GM13976 (cell line): ENCODE measurements around the gene CRELD1.

Experiments used
- DNase-seq: peaks from one replicate; pipeline ENCODE4 v3.0.0; 2012; ENCODE audit warnings: low spot score
- in situ Hi-C: fragments of 300-500 bp; cut with MboI; formaldehyde crosslinking; loops from one replicate; pipeline ENCODE4 v1.12.0; 2022; ENCODE audit warnings: low sequenced_read_pairs, mixed read lengths, inconsistent platforms; ENCODE audit not compliant: unreplicated experiment
- TF ChIP-seq, protein P1 (sequence below): IDR thresholded peaks from 2 replicates; pipeline ENCODE4 v1.5.1; 2012; ENCODE audit warnings: borderline replicate concordance, mild to moderate bottlenecking; ENCODE audit not compliant: insufficient read depth; ENCODE audit errors: extremely low read depth, missing control alignments, control extremely low read depth

Gene CRELD1

GRCh38 chr3:9942164-9942563 lies 8.5 kb downstream of the CRELD1 start:
- DNase-seq = no peak
- in situ Hi-C loops = no loop called here
- TF ChIP-seq, protein P1, sequence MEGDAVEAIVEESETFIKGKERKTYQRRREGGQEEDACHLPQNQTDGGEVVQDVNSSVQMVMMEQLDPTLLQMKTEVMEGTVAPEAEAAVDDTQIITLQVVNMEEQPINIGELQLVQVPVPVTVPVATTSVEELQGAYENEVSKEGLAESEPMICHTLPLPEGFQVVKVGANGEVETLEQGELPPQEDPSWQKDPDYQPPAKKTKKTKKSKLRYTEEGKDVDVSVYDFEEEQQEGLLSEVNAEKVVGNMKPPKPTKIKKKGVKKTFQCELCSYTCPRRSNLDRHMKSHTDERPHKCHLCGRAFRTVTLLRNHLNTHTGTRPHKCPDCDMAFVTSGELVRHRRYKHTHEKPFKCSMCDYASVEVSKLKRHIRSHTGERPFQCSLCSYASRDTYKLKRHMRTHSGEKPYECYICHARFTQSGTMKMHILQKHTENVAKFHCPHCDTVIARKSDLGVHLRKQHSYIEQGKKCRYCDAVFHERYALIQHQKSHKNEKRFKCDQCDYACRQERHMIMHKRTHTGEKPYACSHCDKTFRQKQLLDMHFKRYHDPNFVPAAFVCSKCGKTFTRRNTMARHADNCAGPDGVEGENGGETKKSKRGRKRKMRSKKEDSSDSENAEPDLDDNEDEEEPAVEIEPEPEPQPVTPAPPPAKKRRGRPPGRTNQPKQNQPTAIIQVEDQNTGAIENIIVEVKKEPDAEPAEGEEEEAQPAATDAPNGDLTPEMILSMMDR = no peak

DNA sequence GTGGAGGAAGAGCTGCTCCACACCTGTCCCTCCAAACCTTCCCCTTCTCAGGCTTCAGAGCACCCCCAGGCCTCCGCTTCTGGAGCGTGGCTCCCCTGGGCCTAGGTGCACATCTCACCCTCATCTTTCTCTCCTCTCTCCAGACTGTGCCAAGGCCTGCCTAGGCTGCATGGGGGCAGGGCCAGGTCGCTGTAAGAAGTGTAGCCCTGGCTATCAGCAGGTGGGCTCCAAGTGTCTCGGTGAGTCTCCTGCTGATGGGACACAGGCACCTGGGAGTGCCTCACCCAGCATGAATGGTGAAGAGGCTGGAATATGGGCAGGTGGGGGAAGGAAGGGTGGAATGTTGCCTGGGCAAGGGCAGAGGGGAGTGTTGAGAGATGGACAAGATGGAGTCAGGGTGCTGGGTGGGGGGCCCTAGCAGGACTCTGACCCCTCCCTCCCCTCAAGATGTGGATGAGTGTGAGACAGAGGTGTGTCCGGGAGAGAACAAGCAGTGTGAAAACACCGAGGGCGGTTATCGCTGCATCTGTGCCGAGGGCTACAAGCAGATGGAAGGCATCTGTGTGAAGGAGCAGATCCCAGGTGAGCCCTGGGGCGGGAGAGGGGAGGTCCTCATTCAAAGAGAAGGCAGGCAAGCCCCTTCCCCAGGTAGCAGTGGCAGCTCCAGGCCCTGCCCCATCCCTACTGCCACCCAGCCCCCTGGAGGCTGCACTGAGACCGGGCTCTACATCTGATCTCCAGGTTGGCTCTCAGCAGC lies 9.5 kb downstream of the CRELD1 start:
- TF ChIP-seq, protein P1 = no peak
- no peak for DNase-seq
- in situ Hi-C loops = no loop called here

- DNase-seq = no peak
- in situ Hi-C loops = no loop called here
- TF ChIP-seq, protein P1 = no peak
Observed at GRCh38 chr3:9944271-9944670, 10.6 kb downstream of the CRELD1 start.

GRCh38 chr3:9945358-9945757 lies 11.7 kb downstream of the CRELD1 start:
- no peak for DNase-seq
- TF ChIP-seq, protein P1 = no peak
- in situ Hi-C loops = no loop called here

DNA sequence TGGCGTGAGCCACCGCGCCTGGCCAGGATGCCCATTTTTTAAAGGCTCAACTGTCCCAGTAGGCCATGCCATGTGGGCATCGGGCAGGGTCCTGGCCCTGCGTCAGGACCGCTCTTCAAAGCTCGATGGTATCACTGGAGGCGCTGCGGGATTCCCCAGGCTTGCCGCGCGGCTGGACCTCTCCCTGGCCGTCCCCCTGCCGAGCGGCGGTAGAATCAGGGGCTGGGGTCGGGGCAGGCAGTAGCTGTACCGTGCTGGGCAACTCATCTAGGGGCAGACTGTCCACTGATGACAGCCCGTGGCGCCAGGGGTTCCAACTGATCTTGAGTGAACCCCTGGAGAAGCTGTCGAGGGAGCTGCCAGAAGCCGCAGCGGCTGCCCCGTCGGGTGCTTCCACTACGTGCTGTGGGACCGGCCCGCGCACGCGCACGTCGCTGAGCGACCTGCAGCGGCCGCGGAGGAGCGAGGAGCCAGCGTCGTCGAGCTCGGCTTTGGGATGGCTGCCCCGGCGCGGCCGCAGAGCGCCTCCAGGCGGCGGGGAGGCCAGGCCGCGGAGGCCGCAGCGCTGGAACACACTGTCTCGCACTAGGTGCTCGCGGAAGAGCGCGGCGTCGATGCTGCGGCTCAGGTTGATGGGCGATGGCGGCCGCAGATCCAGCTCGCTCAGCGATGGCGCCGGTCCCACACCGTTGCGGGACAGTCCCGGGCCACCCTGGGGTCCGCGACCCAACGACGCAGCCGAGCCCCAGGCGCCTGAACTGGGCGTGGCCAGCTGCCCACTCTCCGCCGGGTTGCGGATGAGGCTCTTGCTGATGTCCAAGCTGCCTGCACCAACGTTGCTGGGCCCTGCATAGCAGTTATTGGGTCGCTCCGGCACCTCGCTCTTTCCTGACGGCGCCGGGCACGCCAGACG lies 12.7 kb downstream of the CRELD1 start:
- DNase-seq = no peak
- in situ Hi-C loops = no loop called here
- TF ChIP-seq, protein P1 = no peak

GRCh38 chr3:9947025-9947995 lies 13.7 kb downstream of the CRELD1 start:
- no peak for DNase-seq
- TF ChIP-seq, protein P1 = no peak
- in situ Hi-C loops = no loop called here
